Epithelial cell of esophagus (primary cell): ENCODE data around the gene EFHC2.

Experiments used
- DNase-seq: peaks from one replicate; pipeline ENCODE4 v3.0.0; 2010; ENCODE audit warnings: low read depth
- H3K4me3 ChIP-seq: 2 replicates; pipeline ENCODE4 v1.5.1; 2011; ENCODE audit warnings: mild to moderate bottlenecking, low read length, control low read depth
- CTCF ChIP-seq: IDR thresholded peaks from 2 replicates; pipeline ENCODE4 v1.5.1; 2011; ENCODE audit warnings: low read depth, mild to moderate bottlenecking, low read length, control low read depth, inconsistent platforms; ENCODE audit not compliant: insufficient read depth; ENCODE audit errors: missing control alignments

Gene EFHC2

GRCh38 chrX:44173219-44173618 lies 170.3 kb downstream of the EFHC2 start:
- no peak overlapping the region for H3K4me3 ChIP-seq
- DNase-seq = no peak
- no peak for TF ChIP-seq CTCF

GRCh38 chrX:44167116-44167515 lies 176.4 kb downstream of the EFHC2 start:
- H3K4me3 ChIP-seq = no peak overlapping the region
- no peak for TF ChIP-seq CTCF
- DNase-seq = no peak

GRCh38 chrX:44162964-44163475 lies 180.5 kb downstream of the EFHC2 start:
- no peak overlapping the region for H3K4me3 ChIP-seq
- no peak for DNase-seq
- TF ChIP-seq CTCF = no peak

GRCh38 chrX:44157858-44158257 lies 185.6 kb downstream of the EFHC2 start:
- no peak for TF ChIP-seq CTCF
- no peak overlapping the region for H3K4me3 ChIP-seq
- no peak for DNase-seq

GRCh38 chrX:44157283-44157682 lies 186.2 kb downstream of the EFHC2 start:
- no peak for TF ChIP-seq CTCF
- DNase-seq = no peak
- H3K4me3 ChIP-seq = no peak overlapping the region

GRCh38 chrX:44156726-44157125 lies 186.7 kb downstream of the EFHC2 start:
- H3K4me3 ChIP-seq = no peak overlapping the region
- no peak for DNase-seq
- no peak for TF ChIP-seq CTCF

GRCh38 chrX:44155126-44155525 lies 188.3 kb downstream of the EFHC2 start:
- DNase-seq = no peak
- no peak overlapping the region for H3K4me3 ChIP-seq
- TF ChIP-seq CTCF = no peak
